GM12891 (cell line): ENCODE measurements around the gene CNN2.
A peak's percentile ranks its signal among the peaks of the same experiment; 100 is the strongest.

Experiments
- DNase-seq: peaks from one replicate; pipeline ENCODE4 v3.0.0; 2011; ENCODE audit warnings: low spot score; ENCODE audit not compliant: insufficient read length
- FAIRE-seq: peaks from 2 replicates; lab custom pipeline; 2011; peaks lifted over from hg19 to GRCh38; lab: Jason Lieb, UNC
- PAX5 ChIP-seq: IDR thresholded peaks from 2 replicates; pipeline ENCODE4 v1.6.1; 2011; ENCODE audit warnings: low read length, moderate library complexity, mild to moderate bottlenecking; ENCODE audit not compliant: insufficient read depth, severe bottlenecking
- POLR2A ChIP-seq: IDR thresholded peaks from 2 replicates; pipeline ENCODE4 v1.6.1; 2011; ENCODE audit warnings: low read depth, low read length, control low read depth
- POLR2AphosphoS5 ChIP-seq: IDR thresholded peaks from 2 replicates; pipeline ENCODE4 v1.6.1; 2011; ENCODE audit warnings: low read depth, low read length, control low read depth
- POU2F2 ChIP-seq: IDR thresholded peaks from 2 replicates; pipeline ENCODE4 v1.6.1; 2011; ENCODE audit warnings: low read depth, mild to moderate bottlenecking, control low read depth, low read length, moderate library complexity
- SPI1 ChIP-seq: IDR thresholded peaks from 2 replicates; pipeline ENCODE4 v1.6.1; 2011; ENCODE audit warnings: low read depth, low read length, control low read depth
- TAF1 ChIP-seq: IDR thresholded peaks from 2 replicates; pipeline ENCODE4 v1.6.1; 2011; ENCODE audit warnings: low read depth, low read length, control low read depth

CNN2 gene

GRCh38 chr19:1080360-1081161 is 54.2 kb downstream of the CNN2 start:
- TF ChIP-seq POLR2A (no peak), SPI1 (no peak), PAX5 (no peak), TAF1 (no peak), POU2F2 (no peak), POLR2AphosphoS5 (no peak; the same call in 1 of the 2 replicates)
- no peak for DNase-seq
- no peak for FAIRE-seq

GRCh38 chr19:1081301-1082164 is 55.1 kb downstream of the CNN2 start:
- no peak for FAIRE-seq
- TF ChIP-seq SPI1: no peak
- TF ChIP-seq POU2F2: no peak
- TF ChIP-seq POLR2AphosphoS5: no peak
- TF ChIP-seq TAF1: no peak
- TF ChIP-seq PAX5: no peak
- TF ChIP-seq POLR2A: no peak
- no peak for DNase-seq

GRCh38 chr19:1082165-1082927 is 55.9 kb downstream of the CNN2 start:
- TF ChIP-seq PAX5 (no peak), POU2F2 (no peak), POLR2A (no peak), TAF1 (no peak), POLR2AphosphoS5 (no peak), SPI1 (no peak)
- FAIRE-seq (peak; percentile 86), DNase-seq (peak; percentile 87)

- DNase-seq: no peak
- TF ChIP-seq TAF1 (no peak), POU2F2 (0 out of 2 replicates have a peak, but pooled peaks have one; percentile 49)
- no peak for FAIRE-seq
Measured at GRCh38 chr19:1082928-1083816, 56.8 kb downstream of the CNN2 start.

- FAIRE-seq (peak; percentile 58), DNase-seq (no peak)
- TF ChIP-seq POLR2AphosphoS5 (0 out of 2 replicates have a peak, but pooled peaks have one; percentile 24), POLR2A (no peak), SPI1 (no peak)
Measured at GRCh38 chr19:1084024-1084868, 57.8 kb downstream of the CNN2 start.

- DNase-seq (no peak), FAIRE-seq (no peak)
- TF ChIP-seq PAX5: no peak
- TF ChIP-seq POU2F2: 0 out of 2 replicates have a peak, but pooled peaks have one; percentile 35
- TF ChIP-seq POLR2AphosphoS5: 0 out of 2 replicates have a peak, but pooled peaks have one; percentile 51
- no peak for TF ChIP-seq TAF1
- TF ChIP-seq SPI1: no peak
- TF ChIP-seq POLR2A: 0 out of 2 replicates have a peak, but pooled peaks have one; percentile 33
Measured at GRCh38 chr19:1085053-1085658, 58.7 kb downstream of the CNN2 start.

GRCh38 chr19:1085676-1086442 is 59.5 kb downstream of the CNN2 start:
- no peak for FAIRE-seq
- DNase-seq: no peak
- TF ChIP-seq POU2F2 (no peak), POLR2AphosphoS5 (no peak; the same call in 1 of the 2 replicates), PAX5 (no peak)
